ENCODE measurements around the gene DPPA3. TPM values are rescaled to one million over a fixed set of nuclear protein-coding genes. Genes with fewer than 3 reads are reported as not detected.

Gene DPPA3
- total and polyA plus RNA-seq, 9 of the 15 experiments (the other 6 are each of a cell fraction or from before 2014, with no cell fraction given), result not detected

DNA sequence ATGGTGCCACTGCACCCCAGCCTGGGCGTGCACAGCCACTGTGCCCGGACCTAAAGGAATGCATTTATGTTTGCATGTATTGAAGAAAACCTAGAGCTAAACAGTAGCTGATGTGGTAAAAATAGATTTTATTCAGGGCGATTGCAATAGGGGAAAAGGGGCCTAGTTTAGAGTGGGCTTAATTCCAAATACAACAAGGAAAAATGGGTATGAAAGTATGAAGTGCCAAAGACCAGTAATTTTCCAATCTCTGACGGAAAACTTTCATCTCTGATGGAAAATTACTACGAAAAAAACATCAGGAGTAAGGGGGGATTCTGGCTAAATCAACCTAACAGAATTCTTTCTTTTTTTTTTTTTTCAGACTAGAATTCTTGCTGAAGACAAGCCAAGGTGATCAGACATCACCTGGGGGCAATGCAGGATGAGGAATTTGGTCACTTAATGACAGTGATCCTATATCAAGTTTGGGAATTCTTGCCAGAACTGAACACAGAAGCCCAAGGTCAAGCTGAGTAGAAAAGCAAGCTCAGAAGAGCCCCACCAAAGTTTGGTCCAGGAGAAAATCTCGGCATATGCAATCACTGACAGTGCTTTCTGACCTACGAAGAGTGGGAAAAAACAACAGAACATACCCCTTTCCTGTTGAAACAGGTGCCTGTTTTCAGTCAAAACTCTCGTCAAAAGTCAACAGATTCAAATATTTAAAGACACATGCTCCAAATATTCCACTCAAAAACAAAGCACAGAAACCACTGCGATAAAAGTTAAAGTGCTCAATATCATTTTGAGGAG, 31.8 kb upstream of the DPPA3 start:
- FAIRE-seq (no peak), ATAC-seq (no peak), DNase-seq (ENCODE audit: extremely low read depth in 1 of 4, low spot score in 3 of 4) (no peak)
- POLR2A ChIA-PET, result no interaction called here
- peaks cover 0 to 4% of the 10 kb centered on the region in 2 experiments; a peak in 1 of 5 replicates for H3K27me3 ChIP-seq (ENCODE audit: control insufficient read depth in 2 of 2, insufficient read depth in 2 of 2, low read length in 2 of 2)
- H3K4me3 ChIP-seq, result no peak overlapping the region
- intact Hi-C loops (cut with micrococcal nuclease) (no loop called here), in situ Hi-C loops (cut with MboI) (loop anchor here (10.0 kb wide), 1 partner anchor 125 kb away; no protein-coding TSS in a partner anchor)
- H3K9ac ChIP-seq (ENCODE audit: insufficient read depth in 1 of 2, low read depth in 2 of 2, low read length in 2 of 2), result no peak overlapping the region
- WGBS (ENCODE audit: insufficient coverage, low coverage, missing lambda C conversion rate), result 10% methylated on average over 8 of the region's 9 CpGs
- H3K27ac ChIP-seq (ENCODE audit: extremely low read depth, low read depth, low read length), result no peak overlapping the region
- no peaks in the 10 kb centered on the region for H3K79me2 ChIP-seq (ENCODE audit: control insufficient read depth, insufficient read depth, low read length)
- BruUV-seq (replicated peaks), result no TSS peak
- TF ChIP-seq ZNF121 (CRISPR knock-in tag; conservative IDR thresholded peaks at IDR 0.05) (no peak), NRF1 (conservative IDR thresholded peaks at IDR 0.05 in 1 of 2, IDR thresholded peaks at IDR 0.05 in 1 of 2) (no peak), ZKSCAN3 (CRISPR knock-in tag; IDR thresholded peaks at IDR 0.05) (no peak), RERE (CRISPR knock-in tag; IDR thresholded peaks at IDR 0.05; ENCODE audit: borderline replicate concordance) (no peak)
- H3K4me2 ChIP-seq (ENCODE audit: insufficient read depth, low read length), result no peak overlapping the region
- H3K9me1 ChIP-seq (ENCODE audit: control insufficient read depth, insufficient read depth, low read length), result no peaks in the 10 kb centered on the region
- no peaks in the 10 kb centered on the region for H3K36me3 ChIP-seq (ENCODE audit: control insufficient read depth, insufficient read depth, low read length)
- no peaks in the 10 kb centered on the region; a peak in 1 of 5 replicates for H3K4me1 ChIP-seq (replicated peaks in 1 of 2; ENCODE audit: control insufficient read depth in 2 of 2, insufficient read depth in 2 of 2, low read length in 2 of 2)
- H2AFZ ChIP-seq (ENCODE audit: low read depth, low read length), result no peak overlapping the region
- no peaks in the 10 kb centered on the region for H3K9me3 ChIP-seq (replicated peaks; ENCODE audit: control insufficient read depth, insufficient read depth, low read depth, low read length)
- CTCF ChIA-PET (ENCODE audit: low intra/inter-chr PET ratio), result no interaction called here
- no peaks in the 10 kb centered on the region for H4K20me1 ChIP-seq (replicated peaks; ENCODE audit: control insufficient read depth, insufficient read depth, low read length)

Data from K562 (cell line).